GM19463 (cell line): ENCODE measurements around the gene ADCK1.
"Not testable (repeated sequence)": the region's sequence is repeated elsewhere in the genome, so short reads cannot be mapped to it uniquely, and the experiment has no call there.

Experiments used
- ATAC-seq: cut with Tn5 transposase; IDR thresholded peaks from one replicate; pipeline ENCODE4 v1.9.1; 2021; ENCODE audit warnings: mild to moderate bottlenecking, moderate library complexity; ENCODE audit not compliant: unreplicated experiment

ADCK1 gene

DNA sequence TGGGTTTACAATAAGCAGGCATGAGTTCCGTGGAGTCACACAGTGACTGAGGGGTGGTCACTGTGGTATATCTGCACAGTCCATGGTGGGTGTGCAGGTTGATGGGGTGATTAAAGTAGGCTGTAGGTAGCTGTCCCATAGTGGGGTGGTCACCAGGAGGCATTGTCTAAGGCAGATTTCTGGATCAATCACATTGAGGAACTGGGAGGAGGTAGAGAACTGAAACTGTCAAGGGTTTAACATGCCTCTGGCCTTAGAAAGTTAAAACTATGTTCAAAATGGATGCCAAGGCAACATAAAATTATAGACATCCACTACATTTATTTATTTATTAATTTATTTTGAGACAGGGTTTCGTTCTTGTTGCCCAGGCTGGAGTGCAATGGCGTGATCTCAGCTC, 8.3 kb downstream of the ADCK1 start:
- ATAC-seq: no peak

DNA sequence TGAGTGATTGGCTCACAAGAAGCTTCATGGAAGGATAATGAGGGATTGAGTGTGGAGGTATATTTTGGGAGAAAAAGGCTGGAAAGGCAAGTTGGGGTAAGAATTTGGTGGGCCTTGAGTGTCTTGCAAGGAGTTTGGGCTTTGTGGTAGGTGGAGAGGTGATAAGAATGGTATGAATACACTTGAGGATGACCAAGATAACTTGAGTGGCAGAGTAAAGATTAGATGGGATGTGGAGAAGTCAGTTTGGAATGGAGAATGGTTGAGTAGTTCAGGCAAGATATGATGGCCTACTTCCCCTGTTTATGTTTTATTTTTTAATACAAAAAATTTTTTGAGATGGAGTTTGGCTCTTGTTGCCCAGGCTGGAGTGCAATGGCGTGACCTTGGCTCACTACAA, 9.1 kb downstream of the ADCK1 start:
- ATAC-seq: no peak

DNA sequence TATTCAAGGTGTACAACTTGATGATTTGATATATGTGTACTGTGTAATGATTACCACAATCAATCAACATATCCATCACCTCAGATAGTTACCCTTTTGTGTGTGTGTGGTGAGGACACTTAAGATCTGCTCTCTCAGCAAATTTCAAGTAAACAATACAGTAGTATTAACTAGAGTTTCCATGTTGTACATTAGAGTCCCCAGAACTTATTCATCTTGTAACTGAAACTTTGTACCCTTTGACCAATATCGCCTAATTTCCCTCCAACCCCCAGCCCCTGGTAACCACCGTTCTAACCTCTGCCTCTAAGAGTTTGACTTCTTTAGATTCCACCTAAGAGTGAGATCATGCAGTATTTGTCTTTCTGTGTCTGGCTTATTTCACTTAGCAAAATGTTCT, 12.1 kb downstream of the ADCK1 start:
- ATAC-seq: peak; percentile 90

DNA sequence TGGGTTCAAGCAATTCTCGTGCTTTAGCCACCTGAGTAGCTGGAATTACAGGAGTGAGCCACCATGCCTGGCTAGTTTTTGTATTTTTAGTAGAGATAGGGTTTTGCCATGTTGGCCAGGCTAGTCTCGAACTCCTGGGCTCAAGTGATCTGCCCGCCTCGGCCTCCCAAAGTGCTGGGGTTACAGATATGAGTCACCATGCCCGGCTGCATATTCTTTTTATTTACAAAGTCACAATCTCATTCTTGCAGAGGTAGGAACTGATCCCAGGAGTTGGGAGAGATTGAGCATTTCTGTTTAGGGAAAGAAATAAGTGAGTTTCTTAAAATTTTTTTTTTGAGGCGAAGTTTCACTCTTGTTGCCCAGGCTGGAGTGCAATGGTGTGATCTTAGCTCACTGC, 12.8 kb downstream of the ADCK1 start:
- not testable (repeated sequence) for ATAC-seq

DNA sequence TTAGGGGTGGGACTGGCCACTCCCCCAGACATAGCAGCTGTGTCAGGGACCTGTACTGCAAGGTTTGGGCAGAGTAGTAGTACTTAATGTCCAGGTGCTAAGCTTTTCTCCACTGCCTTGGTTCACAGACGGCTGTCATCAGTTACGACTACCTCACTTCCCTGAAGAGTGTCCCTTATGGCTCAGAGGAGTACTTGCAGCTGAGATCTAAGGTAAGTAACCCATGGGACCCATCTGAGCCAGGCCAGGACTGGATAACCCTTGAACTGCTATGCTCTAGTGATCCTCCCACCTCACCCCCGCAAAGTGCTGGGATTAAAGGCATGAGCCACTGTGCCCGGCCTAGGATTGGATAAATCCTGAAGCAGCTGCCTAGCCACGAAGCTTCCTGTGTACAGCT, 22.4 kb downstream of the ADCK1 start:
- no peak for ATAC-seq

DNA sequence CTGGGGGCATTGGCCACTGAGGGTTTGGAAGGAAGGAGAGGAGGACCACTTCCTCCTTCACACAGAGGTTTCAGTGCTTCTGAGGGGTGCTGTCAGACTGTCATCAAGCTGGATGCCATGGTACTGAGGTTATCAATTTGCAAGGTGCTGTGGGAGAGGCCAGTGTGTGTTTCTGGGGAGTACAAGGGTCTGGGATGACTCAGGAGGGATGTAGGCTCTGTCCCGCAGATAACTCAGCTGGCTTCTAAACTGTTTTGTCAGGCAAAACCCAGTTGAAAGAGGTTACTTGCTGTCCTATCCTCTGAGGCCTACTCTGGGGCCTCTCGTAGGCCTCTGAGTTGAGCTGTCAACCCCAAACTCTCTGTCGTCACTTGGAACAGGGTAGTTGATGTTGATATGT, 22.8 kb downstream of the ADCK1 start:
- no peak for ATAC-seq

DNA sequence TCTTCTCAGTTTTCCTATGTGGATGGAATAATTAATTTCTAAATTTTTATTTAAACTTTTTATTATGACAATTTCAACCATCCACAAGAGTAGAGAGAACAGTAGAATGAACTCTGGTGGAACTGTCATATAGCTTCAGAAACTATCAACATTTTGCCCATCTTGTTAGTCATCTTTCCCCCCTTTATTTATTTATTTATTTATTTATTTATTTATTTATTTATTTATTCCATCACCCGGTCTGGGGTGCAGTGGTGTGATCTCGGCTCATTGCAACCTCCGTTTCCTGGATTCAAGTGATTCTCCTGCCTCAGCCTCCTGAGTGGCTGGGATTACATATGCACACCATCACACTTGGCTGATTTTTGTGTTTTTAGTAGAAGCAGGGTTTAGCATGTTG, 23.5 kb downstream of the ADCK1 start:
- ATAC-seq: no peak

DNA sequence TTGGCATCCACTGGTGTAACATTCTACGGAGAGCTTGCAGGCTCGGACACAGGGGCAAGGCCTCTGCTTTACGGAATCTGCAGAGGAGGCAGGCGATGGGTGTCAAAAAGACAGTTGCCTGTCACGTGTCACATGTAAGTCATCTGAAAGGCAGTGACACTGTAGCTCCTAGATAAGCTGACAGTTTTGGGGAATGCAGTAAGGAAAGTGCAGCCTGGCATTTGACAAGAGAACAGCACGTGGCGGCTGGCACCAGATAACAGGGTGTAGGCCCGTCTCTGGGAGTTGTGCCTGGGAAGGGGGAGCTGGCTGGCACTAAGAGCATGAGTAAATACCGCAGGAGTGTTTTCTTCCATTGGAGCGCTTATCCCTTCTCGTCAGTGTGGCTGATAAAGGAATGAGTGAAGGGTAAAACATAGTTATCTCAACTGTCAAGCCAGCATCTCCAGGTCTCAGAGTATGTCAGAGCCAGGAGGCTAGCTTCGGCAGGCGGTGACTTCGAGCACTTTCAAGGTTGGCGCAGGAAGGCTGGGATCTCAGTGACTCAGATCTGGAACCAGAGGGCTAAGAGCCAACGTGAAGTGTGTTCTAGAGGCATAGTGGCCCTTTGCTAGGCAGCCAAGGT, 26.1 kb downstream of the ADCK1 start:
- ATAC-seq: no peak

DNA sequence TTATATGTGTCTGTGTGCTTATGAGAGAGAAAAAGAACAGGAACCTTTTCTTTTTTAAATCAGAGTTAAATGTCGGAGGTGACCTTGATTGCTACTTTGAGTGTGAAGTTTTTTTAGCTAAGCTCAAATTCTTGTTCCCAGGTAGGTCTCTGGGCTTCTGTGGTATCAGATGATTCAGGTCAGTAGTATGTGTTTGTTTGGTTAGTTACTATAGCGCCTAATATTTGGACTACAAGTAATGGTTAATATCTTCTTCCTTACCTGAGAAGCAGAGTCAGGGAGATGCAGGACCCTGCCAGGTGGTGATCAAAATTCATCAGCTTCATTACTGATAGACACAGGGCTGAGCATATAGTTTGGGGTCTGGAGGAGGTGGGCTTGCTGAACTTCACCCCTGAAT, 30.8 kb downstream of the ADCK1 start:
- ATAC-seq: no peak

DNA sequence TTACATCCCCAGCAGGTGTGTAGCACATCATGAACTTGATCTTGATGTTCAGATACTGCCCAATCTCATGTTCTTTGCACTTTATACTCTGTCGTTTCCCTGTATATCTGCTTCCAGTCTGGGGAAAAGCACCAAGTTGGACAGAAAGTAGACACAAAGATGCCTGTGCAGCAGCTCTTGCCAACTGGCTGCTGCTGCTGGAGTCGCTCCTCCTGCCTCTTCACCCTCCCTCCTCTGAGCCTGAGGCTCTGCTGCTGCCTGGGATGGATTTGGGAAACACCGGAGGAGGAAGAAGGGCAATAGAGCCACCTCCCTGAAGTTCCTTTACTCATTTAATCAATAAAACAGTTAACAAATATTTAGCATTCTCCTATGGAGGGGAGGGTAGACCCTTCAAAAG, 32.4 kb downstream of the ADCK1 start:
- no peak for ATAC-seq

DNA sequence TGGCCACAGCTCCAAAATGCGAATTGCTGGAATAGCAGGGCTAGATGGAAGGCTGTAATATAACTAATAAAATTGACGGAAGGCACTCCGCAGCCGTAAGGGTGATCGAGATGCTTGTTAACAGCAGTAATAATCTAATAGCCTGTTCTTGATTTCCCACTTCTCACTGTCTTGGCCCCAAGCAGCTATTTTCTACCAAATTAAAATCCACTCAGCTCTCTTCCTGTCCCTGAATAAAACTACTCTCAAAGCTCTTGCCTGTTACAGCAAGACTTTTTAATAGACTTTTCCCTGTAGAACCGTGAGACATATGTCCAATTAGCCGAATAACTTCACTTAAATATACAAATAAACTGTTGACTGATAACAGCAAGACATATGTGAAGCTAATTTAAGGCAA, 38.0 kb downstream of the ADCK1 start:
- ATAC-seq: no peak

DNA sequence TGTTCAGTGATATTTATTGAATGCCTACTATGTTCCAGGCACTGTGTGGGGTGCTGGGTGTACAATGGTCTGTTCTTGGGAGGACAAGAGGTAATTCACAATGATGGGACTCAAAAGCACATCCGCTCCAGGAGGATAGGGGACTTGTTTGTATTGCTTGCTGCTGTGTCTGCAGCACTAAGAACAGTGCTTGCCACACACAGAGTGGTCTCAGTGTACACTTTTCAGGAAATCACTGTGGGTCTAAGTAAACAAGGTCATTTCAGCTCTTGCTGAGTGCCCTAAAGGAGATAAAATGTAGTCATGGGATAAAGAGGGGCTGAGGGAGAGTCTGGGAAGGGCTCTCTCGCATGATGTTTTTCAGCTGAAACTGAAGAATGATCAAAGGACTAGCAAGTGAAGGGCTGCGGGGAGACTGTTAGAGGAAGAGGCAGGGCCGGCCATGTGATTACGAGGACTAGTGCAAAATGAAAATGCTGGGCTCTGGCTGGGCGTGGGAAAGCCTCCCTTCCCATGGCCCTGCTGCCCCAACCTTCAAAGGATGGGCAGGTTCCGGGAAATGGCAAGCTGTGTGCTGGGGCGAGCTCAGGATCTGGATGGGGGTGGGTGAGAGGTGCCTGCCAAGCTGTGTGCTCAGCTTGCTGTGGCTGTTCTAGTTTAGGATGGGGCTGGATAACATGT, 39.1 kb downstream of the ADCK1 start:
- no peak for ATAC-seq

DNA sequence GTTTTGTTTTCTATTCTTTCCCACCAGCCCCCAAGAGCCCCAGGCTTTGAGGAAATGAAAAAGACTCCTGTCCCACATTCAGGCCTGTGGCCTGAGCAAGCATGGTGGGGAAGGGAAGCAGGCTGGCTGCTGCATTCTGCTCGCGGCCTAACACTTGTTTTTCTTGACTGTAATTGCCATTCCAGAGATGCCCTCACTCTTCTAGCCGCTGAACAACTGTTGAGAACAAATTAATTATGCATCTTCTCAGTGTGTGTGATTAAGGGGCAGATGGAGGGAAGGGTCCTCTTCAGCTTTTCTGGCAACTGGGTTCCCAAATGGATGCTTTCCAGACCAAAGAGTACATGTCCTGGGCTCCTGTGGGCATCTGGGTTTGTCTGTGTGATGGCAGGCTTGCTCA, 43.3 kb downstream of the ADCK1 start:
- ATAC-seq: no peak

DNA sequence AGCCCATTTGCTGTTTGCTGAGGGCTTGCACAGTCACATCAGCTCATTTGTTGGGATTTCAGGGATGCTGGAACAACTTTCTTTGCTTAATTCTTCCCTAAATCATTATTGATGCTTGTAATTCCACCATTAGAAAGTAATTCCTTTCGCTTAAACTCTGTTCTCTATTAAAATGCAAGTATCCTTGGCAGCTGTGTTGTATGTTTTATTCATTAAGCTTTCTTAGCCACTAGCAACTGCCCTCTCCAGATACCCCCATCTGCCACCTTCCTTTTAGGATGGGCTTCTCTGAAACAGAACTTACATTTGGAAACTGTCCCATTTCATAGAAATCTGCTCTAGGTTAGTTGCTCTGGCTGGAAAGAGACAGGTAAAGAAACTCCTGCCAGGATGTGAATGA, 43.7 kb downstream of the ADCK1 start:
- ATAC-seq: no peak

DNA sequence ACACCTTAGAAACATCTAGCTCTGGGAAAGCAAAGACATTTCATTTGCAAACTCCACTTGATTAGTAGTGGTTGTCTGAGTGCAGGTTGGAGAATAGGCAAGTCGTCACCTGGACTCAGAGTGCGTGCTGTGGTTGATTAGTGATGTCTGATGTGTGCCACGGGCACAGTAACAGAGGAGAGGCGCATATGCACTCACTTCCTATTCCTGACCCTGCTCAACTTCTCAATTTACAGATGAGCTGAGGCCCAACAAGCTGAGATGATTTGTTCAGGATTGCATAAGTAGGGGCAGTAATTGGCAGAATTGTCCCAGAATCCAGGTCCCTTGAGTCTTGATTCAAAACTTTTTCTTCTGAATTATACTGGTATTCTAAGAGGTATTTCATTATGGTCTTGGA, 44.9 kb downstream of the ADCK1 start:
- no peak for ATAC-seq

DNA sequence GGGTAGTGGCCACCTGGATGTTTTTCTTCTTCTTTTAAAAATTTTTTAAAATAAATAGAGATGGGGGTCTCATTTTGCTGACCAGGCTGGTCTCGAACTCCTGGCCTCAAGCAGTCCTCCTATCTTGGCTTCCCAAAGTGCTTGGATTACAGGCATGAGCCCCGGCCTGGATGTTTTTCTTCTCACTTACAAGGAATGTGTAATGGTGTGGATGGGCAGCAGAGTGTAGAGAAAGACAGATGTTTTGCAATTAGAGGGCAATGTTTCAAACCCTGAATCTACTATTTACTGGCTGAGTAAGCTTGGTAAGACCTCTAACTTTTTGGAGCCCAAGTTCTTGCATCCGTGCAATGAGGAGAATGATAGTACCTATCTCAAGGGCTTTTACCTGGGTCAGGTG, 48.1 kb downstream of the ADCK1 start:
- ATAC-seq: no peak

DNA sequence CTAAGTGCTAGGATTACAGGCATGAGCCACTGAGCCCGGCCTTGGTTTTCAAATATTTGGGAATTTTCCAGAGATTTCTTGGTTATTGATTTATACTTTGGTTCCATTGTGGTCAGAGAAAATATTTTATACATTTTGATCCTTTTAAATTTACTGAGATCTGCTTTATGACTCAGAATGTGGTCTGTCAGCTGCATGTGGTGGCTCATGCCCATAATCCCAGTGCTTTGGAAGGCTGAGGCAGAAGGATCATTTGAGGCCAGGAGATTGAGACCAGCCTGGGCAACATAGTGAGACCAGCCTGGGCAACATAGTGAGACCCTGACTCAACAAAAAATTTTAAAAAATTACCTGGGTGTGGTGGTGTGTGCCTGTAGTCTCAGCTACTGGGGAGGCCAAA, 49.8 kb downstream of the ADCK1 start:
- no peak for ATAC-seq

DNA sequence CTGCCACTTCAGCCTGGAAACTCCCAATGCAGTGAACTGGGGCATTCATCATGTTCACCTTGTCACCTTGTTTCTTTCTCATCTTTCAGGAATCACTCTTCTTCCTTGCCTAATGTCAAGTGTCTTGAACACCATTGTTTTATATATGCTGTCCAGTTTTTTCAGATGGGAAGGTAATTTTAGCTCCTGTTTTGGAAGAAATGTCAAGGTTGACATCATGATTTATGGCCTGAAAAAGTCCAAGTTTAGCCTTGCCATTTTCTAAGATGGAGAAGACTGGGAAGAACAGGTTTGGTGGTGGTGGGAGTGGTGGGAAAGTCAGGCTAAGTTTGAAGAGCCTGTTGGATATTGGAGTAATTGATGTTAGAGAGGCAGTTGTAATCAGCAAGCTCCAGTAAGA, 54.0 kb downstream of the ADCK1 start:
- no peak for ATAC-seq

DNA sequence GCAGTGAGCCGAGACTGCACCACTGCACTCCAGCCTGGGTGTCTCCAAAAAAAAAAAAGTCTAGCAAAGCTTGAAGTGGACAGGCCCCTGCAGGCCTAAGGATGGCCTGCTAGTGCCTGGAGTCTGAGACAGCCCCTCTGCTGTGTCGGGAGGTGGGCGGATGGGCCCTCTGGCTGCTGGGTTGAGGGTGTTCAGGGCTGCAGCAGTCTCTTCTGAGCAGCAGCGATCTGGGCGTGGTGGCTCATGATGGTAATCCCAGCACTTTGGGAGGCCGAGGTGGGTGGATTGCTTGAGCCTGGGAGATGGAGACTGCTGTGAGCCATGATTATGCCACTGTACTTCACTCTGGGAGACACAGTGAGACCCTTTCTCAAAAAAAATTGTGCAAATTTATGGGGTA, 57.0 kb downstream of the ADCK1 start:
- no peak for ATAC-seq

DNA sequence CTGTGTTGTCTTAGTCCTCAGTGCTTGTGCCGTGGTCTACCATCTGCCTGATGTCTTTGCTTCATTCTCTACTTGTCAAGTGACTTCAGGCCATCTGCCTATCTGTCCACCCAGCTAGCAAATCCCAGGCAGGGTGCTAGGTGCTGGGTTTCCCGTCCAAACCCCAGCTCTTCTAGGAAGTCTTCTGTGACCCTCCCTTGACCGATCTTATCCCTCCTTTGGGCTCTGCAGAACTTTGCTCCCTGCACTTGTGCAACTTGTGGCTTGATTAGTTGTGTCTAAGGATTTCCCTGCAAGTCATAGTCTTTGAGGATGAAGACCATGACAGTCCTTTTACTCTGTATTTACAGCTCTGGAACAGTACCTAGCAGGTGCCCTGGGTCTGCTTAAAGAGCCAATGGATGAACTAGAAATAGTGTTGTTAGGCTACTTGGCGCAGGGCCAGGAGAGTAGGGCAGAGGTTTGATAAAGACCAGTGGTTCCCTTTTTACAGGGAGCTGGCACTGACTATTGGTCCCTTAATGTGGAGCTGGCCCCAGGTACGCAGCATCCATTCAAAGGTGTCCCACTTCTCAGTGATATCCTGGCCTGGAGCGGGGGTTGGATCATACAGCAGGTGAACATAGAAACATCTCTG, 60.1 kb downstream of the ADCK1 start:
- ATAC-seq: no peak

DNA sequence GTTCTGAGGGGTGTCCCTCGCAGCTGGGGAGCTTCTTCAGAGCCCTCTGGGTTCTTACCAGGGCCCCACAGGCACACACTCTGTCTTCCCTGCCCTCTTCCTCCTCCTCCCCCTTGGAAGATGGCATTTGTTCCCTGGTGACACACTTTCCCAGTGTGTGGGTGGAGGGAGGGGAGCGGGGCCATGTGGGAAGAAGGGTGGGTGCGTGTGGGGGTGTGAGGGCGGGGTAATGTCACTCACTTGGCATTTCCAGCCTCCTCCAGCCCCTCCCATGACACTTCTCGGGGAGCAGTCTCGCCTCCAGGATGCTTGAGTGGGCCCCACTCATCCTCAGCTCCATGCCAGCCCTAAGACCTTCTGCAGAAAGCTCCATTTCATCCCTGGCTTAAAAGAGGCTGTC, 61.3 kb downstream of the ADCK1 start:
- no peak for ATAC-seq

DNA sequence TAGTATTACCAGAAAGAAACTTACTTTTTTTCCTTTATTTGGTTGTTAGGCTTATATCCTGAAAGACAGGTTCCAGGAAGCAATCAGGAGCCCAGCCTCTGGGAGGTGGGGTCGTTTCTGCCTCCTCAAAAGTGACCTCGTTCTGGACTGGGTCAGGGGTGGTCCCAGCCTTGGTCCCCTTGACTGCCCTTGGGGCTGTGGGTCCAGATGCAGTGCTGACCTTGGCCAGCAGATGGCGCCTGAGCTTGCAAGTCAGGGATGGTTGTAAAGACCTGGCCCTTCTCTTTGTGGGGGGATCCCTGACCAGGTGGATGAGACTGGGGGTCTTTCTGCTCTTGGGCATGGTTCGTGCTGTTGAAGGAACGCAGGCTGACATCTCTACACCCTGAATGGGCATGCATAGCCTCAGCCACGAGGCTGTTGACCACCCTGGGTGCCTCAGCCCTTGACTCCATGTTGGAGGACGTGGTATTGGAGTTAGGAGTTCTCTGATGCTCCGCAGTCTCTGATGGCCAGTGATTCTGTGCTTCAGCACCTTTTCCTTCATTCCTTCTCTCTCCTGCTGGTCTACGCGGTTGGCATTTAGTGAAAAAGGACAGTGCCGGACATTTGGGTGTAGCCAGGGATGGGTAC, 62.4 kb downstream of the ADCK1 start:
- no peak for ATAC-seq
